GM19238 (cell line): ENCODE data around the gene EIF5A2.
A peak's percentile ranks its signal among the peaks of the same experiment; 100 is the strongest.
"Not testable (repeated sequence)": the region's sequence is repeated elsewhere in the genome, so short reads cannot be mapped to it uniquely, and the experiment has no call there.

Experiments used
- DNase-seq: peaks from one replicate; pipeline ENCODE4 v3.0.0; 2011; ENCODE audit warnings: low spot score; ENCODE audit not compliant: insufficient read length

Gene EIF5A2

DNA sequence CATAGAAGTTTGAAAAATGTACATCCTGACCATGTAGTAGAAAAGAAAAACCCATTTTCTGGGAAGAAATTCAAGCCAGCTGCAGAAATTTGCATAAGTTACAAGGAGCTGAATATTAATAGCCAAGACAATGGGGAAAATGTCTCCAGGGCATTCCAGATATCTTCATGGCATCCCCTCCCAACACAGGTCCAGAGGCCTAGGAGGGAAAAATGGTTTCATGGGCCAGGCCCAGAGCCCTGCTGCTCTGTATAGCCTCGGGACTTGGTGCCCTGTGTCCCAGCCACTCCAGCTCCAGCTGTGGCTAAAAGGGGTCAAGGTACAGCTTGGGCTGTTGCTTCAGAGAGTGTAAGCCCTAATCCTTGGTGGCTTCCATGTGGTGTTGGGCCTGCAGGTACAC, 11.2 kb downstream of the EIF5A2 start:
- DNase-seq: not testable (repeated sequence)

DNA sequence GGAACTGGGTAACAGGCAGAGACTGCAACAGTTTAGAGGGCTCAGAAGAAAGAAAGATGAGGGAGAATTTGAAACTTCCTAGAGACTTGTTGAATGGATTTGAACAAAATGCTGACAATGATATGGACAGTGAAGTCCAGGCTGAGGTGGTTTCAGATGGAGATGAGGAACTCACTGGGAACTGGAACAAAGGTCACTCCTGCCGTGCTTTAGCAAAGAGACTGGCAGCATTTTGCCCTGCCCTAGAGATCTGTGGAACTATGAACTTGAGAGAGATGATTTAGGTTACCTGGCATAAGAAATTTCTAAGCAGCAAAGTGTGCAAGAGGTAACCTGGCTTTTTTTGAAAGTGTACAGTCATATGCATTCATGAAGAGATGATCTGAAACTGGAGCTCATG, 11.7 kb downstream of the EIF5A2 start:
- no peak for DNase-seq

DNA sequence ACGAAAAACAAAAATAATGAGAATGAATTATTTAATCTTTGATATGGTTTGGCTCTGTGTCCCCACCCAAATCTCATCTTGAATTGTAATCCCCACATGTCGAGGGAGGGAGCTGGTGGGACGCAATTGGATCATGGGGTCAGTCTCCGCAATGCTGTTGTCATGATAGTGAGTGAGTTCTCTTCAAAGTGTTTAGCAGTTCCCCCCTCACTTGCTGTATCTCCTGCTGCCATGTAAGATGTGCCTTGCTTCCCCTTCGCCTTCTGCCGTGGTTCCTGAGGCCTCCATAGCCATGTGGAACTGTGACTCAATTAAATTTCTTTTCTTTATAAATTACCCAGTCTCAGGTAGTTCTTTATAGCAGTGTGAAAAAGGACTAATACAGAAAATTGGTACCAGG, 12.1 kb downstream of the EIF5A2 start:
- DNase-seq: not testable (repeated sequence)

DNA sequence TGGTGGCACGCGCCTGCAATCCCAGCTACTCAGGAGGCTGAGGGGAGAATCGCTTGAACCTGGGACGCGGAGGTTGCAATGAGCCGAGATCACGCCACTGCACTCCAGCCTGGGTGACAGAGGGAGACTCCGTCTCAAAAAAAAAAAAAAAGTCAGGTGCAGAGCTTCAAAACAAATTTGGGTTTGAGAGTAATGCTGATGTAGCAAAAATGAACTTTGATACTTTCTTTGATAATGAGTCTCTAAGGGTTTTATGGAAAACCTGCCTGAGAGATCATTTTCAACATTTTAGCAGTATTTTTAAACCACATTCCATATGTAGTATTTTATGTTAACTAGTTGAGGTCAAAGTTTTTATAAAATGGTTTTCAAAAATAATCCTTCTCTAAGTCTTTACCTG, 14.5 kb downstream of the EIF5A2 start:
- no peak for DNase-seq

DNA sequence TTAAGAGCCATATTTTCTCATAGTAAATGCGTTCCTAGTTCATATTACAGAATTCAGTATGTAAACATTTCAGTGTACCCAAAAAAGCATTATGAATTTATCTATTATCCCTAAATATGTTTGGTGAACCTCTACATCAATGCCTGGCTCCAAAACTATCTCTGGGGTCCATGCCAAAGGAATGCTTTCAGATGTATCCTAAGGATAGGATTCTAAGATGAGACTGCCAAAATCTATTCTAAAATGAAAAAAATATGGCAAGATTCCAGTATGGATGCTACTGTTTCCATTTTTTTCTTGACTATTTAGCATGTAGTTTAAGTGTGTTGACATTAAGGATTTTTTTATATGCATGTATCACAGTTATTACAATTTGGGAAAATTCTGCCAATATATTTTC, 18.8 kb downstream of the EIF5A2 start:
- DNase-seq: no peak

DNA sequence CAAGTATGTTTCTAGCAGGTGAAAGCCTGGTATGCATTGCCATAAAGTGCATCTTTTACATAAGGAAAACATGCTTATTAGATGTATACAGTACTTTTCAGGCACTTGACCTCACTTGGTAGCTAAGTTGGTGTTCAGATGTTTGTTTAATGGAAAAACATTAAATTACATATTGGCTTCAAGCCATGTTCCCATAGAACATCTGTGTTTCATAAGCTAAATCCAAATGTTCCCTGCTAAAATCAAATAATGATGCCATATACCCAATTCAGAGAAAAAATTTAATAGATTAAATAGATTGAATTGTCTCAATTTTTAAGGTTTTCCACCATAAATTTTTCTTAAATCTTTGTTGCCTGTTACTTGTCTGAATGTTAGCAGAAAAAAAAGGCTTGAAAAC, 19.3 kb downstream of the EIF5A2 start:
- DNase-seq: no peak

DNA sequence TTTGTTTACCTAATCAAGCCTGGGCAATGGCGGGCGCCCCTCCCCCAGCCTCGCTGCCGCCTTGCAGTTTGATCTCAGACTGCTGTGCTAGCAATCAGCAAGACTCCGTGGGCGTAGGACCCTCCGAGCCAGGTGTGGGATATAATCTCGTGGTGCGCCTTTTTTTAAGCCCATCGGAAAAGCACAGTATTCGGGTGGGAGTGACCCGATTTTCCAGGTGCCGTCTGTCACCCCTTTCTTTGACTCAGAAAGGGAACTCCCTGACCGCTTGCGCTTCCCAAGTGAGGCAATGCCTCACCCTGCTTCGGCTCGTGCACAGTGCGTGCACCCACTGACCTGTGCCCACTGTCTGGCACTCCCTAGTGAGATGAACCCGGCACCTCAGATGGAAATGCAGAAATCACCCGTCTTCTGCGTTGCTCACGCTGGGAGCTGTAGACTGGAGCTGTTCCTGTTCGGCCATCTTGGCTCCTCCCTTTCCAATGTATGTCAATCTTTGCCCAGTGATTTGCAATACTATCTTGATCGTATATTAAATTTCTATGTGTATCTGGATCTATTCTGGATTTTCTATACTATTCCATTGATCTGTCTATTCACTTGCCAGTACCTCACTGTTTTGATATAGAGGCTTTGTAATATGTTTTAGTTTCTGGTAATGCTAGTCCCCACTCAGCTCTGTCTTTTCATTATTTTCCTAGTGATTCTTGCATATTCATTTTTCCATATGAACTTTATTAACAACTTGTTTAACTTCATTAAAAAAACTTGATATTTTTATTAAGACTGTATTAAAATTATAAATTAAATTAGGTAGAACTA, 24.1 kb downstream of the EIF5A2 start:
- not testable (repeated sequence) for DNase-seq

DNA sequence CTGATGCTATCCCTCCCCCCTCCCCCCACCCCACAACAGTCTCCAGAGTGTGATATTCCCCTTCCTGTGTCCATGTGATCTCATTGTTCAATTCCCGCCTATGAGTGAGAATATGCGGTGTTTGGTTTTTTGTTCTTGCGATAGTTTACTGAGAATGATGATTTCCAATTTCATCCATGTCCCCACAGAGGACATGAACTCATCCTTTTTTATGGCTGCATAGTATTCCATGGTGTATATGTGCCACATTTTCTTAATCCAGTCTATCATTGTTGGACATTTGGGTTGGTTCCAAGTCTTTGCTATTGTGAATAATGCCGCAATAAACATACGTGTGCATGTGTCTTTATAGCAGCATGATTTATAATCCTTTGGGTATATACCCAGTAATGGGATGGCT, 29.7 kb downstream of the EIF5A2 start:
- DNase-seq: not testable (repeated sequence)

DNA sequence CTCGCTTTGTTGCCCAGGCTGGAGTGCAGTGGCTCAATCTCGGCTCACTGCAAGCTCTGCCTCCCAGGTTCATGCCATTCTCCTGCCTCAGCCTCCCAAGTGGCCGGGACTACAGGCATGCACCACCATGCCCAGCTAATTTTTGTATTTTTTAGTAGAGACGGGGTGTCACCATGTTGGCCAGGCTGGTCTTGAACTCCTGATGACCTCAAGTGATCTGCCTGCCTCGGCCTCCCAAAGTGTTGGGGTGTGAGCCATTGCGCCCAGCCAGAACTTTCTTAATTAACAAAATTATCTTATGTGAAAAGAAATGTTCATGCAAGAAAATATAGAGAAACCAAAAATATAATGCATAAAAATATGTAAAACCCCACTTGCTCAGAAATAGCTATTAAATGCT, 31.1 kb downstream of the EIF5A2 start:
- DNase-seq: not testable (repeated sequence)

DNA sequence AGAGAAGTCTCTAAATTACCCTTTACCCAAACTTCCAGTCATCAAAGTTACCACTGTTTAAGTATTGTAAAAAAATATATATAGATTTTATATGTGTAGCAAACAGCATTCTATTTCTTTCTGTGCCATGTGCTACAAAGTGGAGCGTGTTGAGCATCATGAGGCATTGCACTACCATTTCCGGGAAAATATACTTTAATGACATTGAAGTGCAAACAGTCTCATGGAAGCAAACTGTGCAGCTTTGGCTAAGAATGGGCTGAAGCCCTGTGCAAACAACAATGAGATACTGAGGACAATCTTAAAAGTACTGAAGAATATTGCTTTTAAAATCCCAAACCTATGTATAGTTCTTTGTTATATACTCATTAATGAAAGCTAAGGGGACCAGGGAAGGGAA, 31.9 kb downstream of the EIF5A2 start:
- DNase-seq: no peak

DNA sequence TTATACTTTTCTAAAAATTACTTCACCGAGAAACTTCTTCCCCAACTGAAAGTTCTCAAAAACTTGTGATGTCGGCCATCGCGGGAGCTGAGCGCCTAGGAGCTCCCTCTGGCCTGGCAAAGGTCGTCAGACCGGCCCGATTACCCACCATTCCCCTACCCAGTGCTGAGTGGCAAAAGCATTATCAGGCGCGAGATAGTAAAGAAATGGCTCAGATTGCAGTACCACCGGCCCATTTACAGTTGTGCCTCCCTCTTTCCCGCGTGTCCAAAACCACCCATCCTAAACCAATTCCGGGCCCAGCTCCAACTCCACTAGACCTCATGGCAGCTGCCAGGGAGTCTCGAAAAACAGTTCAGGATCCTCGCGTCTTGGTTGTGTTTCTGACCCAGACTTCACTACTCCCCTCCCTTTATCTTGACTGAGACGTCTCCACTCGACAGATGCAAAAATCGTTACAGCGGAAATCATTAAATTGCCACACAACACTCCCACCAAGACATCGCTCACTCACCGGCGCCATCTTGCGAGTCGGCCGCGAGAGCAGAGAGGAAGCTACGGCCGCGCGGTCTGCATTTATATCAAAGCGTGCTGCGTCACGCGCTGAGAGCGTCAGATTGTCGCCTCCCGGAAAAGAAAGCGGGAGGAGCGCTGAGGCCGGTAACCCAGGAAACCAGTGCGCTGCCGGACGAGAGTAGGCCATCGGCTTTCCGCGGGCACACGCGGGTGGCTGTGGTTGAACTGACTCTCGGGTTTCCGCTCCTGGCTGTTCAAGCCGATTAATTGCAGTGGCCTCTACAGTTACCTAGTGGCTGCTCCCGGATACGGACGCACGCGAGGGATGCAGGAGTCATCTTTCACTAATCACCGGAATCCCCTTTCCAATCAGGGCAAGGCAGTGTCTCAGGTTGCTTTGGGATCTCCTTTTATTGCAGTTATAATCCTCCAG, 38.5 kb downstream of the EIF5A2 start, which contains the start of gene RPL22L1:
Gene RPL22L1, minus strand, starts transcription at position 551 of the 949 bp plus-strand sequence. Its CDS starts 28 bp downstream, at position 523.
- peak; percentile 78 for DNase-seq

DNA sequence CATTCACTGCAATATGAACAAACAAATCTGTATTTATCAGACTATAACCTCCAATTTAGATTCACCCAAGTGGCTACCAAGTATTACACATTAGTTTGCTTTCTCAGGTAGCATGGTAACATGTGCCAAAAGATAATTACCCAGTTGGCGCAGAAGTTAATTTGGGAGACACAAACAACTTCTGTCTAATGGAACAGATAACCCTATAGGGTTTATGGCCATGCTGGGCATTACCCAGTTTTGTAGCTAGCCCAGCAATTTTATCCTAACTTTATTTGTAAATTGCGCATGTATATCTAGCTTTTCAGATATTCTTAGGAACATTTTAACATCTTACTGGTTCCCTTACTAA, 39.2 kb downstream of the EIF5A2 start:
- DNase-seq: no peak

DNA sequence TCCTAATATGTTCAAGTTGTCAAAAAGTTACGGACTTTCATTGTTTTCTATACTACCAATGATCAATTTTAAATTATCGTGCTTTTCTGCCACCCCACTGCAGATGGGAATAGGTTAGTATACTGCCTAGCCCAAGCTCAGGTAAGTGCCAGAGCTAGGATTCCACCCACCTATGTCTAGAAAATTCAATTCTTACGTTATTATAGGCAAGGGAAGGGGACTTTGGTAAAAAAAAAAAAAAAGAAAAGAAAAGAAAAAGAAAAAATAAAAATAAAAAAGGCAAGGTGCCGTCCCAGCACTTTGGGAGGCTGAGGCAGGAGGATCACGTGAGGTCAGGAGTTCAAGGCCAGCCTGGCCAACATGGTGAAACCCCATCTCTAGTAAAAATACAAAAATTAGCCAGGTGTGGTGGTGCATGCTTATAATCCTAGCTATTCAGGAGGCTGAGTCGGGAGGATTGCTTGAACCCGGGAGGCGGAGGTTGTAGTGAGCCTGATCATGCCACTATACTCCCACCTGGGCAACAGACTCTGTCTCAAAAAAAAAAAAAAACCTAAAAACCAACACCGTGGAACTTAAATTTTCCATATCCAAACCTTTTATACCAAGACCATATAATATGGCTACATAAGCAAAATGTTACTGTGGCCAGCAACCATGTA, 39.7 kb downstream of the EIF5A2 start:
- no peak for DNase-seq

DNA sequence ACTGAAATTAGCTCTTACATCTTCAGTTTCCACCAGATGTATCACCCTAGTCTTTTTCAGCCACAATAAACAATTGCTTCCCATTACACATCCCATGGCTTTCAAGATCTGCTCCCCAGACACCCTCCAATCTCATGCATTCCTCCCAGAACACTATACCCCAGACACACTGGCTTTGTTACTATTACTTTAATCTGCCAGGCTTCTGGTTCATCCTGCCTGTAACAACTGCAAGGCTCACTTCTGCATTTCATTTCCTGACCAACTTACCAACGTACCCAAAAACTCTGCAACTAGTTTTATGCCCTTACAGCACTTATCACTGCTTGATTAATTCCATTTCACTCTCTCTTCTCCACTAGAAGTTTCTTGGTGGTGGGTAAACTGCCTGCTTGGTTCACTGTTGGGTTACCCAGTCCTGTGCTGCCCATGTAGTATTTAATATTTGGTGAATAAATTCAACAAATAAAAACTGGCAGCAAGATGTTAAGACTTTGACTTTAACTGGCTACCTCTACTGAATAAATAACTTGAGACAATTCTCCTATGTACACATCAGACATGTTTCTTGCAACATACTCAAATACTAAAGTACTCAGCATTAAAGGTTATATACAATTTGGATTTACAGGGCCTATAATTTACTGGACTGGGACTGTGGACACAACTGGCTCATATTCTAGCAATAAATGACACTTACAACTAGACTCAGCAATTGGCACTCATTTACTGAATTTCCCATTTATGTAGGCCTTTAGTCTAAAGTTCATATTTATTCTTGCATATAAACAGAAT, 41.1 kb downstream of the EIF5A2 start:
- no peak for DNase-seq

DNA sequence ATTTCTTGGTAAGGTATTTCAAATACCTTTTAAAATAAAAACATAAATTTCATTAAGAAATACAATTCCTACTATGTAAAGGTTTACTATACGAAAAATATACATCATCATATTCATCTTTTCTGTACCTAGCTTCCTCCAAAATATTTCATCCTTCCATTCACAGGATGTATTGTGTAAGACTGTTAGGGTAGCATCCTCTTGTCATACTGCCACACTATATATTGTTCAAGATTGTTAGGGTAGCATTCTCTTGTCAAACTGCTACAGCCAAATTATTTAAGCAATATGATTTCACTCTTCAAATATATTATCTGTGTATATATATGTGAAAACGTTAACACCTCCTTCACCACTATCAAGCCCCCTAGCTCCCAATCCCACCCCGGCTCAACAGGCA, 41.9 kb downstream of the EIF5A2 start:
- DNase-seq: no peak

DNA sequence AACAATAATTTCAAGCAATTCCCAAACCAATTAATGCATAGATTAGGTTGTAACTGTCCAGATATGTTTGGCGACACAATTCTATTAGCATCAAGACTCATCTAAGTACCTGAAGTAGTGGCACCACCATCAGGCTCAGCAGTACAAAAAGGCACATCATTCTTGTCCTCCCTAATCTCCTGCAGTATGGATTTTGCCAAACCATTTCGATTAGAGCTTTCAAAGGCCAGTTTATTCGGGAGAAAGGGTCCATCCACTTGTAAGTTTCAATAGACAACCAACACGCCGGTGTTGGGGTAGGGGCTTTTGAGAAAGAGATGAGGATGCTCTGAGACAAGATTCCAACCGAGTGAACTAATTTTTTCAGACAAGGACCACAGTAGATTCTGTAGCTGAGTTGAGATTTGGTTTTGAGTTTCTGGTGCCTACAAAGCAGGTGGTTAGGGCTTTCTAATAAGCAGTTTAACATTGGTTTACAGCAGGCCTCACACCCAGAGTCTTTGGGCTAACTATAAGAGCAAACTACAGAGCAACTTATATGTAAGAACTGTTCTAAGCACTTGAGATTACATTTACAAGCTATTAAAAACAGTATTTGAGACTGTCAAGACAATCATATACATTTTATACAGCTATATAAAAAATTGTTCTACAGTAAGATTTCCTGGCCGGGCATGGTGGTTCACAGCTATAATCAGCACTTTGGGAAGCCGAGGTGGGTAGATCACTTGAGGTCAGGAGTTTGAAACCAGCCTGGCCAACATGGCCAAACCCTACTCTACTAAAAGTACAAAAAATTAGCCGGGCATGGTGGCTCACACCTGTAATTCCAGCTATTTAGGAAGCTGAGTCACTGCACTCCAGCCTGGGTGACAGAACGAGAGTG, 43.0 kb downstream of the EIF5A2 start:
- no peak for DNase-seq

DNA sequence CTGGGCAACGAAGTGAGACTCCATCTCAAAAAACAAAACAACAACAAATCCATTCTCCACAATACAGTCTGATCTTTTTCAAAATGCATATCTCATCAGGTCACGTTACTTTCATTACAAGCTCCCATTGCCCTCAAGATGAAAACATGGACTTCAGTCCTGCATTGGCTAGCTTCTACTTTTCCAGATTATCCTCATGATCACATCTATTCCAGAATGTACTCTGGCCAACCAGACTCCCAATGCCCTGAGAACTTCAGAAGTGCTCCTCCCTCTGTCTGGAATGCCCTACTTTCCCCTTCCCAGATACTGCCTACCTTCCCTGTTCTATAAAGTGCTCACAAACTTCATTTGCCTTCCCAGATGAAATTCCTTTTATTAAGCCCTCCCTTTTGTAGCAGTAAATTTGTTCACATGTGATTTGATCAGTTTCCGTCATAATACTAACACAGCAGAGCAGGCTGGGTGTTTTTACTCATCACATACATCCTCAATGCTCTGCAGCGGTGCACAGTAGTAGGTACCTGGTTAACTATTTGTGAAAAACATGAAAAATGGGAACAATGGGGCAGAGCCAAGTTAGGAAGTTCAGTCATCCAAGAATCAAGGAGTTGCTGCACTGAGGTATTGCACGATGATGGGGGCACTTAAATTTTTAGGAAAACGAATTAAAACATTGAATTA, 43.8 kb downstream of the EIF5A2 start:
- DNase-seq: no peak

DNA sequence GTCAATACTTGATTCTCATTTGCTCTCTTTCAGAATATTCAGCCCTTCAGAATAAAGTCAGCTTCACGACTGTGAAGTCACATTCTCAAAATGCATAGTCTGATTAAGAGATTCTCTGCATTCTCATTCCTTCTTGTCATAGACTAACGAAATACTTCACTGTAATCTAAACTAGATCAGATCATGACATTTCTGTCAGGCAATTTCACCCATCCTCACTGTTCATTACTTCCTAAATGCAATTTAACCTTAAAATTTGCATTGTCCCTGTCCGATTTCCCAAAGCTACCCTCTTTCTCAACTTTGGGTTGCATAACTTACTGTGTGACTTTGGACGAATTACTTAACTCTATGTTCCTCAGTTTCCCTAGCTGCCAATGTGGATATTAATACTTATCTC, 44.6 kb downstream of the EIF5A2 start:
- no peak for DNase-seq

DNA sequence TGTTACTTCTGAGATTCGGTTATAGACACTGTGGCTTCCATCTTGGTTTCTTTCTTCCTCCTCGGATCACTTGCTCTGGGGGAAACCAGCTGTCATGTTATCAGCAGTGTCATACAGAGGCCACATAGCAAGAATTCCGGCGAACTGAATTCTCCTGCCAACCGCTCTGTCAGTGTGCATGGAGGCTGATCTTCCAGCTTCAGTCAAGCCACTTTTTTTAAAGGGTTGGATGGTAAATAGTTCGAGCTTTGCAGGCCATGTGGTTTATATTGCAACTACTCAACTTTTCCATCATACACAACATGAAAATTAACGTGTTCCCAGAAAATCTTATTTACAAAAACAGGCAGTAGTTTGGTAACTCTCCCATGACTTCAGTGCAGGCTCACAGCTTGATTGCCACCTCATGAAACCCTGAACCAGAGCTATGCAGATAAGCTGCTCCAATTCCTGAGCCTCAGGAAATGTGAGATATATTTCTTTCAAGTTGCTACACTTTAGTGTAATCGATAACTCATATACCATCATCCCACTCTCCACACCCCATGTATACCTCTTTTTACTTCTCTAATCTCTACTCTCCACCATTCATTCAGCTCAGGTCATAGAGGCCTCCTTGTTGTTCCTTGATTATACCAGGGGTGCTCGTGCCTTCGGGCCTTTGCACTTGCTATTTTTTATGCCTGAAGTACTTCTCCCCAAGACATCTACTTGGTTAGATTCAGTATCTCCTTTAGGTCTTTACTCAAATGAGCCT, 45.6 kb downstream of the EIF5A2 start:
- DNase-seq: no peak
